ENCODE data around the gene NPL. TPM values are rescaled to one million over a fixed set of nuclear protein-coding genes. Genes with fewer than 3 reads are reported as not detected.

The NPL gene
- total RNA-seq, 1 experiment from 2014 or later, result 10.7 TPM

DNA sequence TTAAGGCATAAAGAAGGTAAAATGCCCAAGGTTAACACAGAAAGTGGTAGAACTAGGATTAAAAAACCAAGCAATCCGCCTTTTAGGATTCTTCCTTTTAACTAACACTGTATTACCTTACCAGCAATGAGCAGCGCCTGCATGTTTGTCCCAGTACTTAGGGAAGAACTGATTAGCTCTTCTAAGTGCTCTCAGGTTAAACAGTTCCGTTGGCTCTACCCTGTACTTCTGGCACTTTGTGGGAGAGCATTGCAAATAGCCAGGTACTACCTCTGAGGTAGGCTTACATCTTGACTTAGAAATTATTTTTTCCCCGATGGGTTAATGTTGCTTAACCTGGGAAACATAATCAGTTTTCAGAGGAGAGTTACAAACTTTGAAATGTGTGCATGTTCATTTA lies 71.1 kb downstream of the NPL start:
- DNase-seq (ENCODE audit: extremely low read depth, low read depth), result no peak

GRCh38 chr1:182861994-182862393 lies 72.4 kb downstream of the NPL start:
- no peak for DNase-seq (ENCODE audit: extremely low read depth, low read depth)

GRCh38 chr1:182862827-182863226 lies 73.3 kb downstream of the NPL start:
- DNase-seq (ENCODE audit: extremely low read depth, low read depth), result no peak

GRCh38 chr1:182863940-182864339 lies 74.4 kb downstream of the NPL start:
- no peak for DNase-seq (ENCODE audit: extremely low read depth, low read depth)

- no peak for DNase-seq (ENCODE audit: extremely low read depth, low read depth)
Observed at GRCh38 chr1:182867861-182868260, 78.3 kb downstream of the NPL start.

- DNase-seq (ENCODE audit: extremely low read depth, low read depth), result no peak
Observed at GRCh38 chr1:182869241-182869666, 79.7 kb downstream of the NPL start.

GRCh38 chr1:182872881-182873280 lies 83.3 kb downstream of the NPL start:
- no peak for DNase-seq (ENCODE audit: extremely low read depth, low read depth)

DNA sequence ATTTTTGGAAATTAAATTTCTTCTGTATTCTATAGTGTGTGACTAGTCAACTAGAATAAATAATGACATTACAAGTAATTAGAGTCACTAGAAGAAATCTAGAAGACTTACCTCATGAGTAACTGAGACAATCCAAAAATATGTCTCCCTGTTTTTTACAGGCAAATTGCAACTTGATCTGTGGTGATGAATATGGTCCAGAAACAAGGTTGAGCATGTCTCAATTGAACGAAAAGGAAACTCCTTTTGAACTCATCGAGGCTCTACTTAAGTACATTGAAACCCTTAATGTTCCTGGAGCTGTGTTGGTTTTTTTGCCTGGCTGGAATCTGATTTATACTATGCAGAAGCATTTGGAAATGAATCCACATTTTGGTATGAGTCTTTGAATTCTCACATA lies 86.3 kb downstream of the NPL start:
- DNase-seq (ENCODE audit: extremely low read depth, low read depth), result no peak

DNA sequence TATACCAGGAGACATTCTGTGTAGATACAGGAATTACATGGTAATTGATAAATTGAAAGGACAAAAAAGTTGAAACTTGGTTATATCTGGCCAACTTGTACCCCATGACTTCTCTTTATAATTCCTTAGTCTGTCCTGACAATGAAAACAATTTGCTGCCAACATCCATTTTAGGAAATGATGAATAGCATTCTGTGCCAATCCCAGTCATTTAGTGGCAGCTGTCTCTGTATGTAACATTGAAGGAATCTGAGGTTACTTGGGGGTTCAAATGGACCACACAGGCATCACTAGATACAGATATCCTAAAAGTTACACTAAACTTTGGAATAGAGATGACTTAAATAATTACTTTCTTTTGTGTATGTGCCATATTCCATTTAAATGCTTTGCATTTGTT lies 87.8 kb downstream of the NPL start:
- no peak for DNase-seq (ENCODE audit: extremely low read depth, low read depth)

DNA sequence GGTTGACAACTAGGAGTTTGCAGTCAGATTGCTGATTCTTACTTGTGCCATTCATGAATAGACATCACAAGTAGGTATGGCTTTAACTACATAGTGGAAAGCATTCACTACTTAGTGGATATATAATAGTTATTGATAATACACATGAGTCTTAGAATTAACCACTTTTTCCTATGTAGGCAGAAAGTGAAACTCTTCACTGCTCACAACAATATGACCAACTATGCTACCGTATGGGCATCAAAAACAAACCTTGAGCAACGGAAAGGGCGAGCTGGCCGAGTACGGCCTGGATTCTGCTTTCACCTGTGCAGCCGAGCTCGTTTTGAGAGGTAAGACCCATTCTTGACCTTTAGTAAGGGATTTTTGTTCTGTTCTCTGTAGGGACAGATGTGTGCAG lies 88.3 kb downstream of the NPL start:
- DNase-seq (ENCODE audit: extremely low read depth, low read depth), result no peak

Other genes starting within 250 kb of the NPL start
- gene RNASEL, start 200.5 kb upstream of the NPL start, total RNA-seq (2014; rRNA removed; shearing (Covaris generic)), result 6.6 and 7.6 TPM in 2 replicates
- gene RGS16, start 185.4 kb upstream of the NPL start, total RNA-seq (2014; rRNA removed; shearing (Covaris generic)), result 25.1 and 27.4 TPM in 2 replicates
- gene RGS8, start 105.2 kb upstream of the NPL start, total RNA-seq (2014; rRNA removed; shearing (Covaris generic)), result not detected in 2 replicates
- gene DHX9, start 49.6 kb downstream of the NPL start, total RNA-seq (2014; rRNA removed; shearing (Covaris generic)), result 100 and 131 TPM in 2 replicates
- not detected in 2 replicates for gene SHCBP1L, start 163.4 kb downstream of the NPL start, total RNA-seq (2014; rRNA removed; shearing (Covaris generic))
- 540 and 549 TPM in 2 replicates for gene LAMC1, start 233.6 kb downstream of the NPL start, total RNA-seq (2014; rRNA removed; shearing (Covaris generic))